HEK293 (cell line): Measurements from ENCODE around the gene ULBP1.
"Not testable (repeated sequence)": the region's sequence is repeated elsewhere in the genome, so short reads cannot be mapped to it uniquely, and the experiment has no call there.

Experiments used
- CTCF ChIA-PET: fragments of 350-600 bp; formaldehyde crosslinking; extraction: SDS; loops from one replicate; lab custom pipeline; 2021; ENCODE audit warnings: antibody characterized with exemption; lab: Yijun Ruan, JAX
- POLR2A ChIA-PET: fragments of 300-600 bp; formaldehyde crosslinking; extraction: SDS; loops from one replicate; lab custom pipeline; 2020; ENCODE audit warnings: antibody characterized with exemption, inconsistent platforms; lab: Yijun Ruan, JAX
- H3K27ac ChIP-seq: fragments of 200-500 bp; sonication (Bioruptor generic); 2 replicates; pipeline ENCODE4 v1.5.1; 2014; ENCODE audit warnings: low read depth, low read length, control low read depth, inconsistent platforms; ENCODE audit errors: extremely low read depth
- H3K36me3 ChIP-seq, 2 experiments: fragments of 200-500 bp in 1 of 2; sonication (Bioruptor generic) in 1 of 2; 1 replicate in 1 of 2; 2 replicates in 1 of 2; pipeline ENCODE4 v1.5.1; 2014 to 2017; ENCODE audit warnings: inconsistent platforms in 2 of 2, low read length in 2 of 2; ENCODE audit not compliant: control insufficient read depth in 2 of 2, insufficient read depth in 1 of 2
- H3K4me1 ChIP-seq: fragments of 200-500 bp; sonication (Bioruptor generic); 2 replicates; pipeline ENCODE4 v1.5.1; 2014; ENCODE audit warnings: mild to moderate bottlenecking, low read length, inconsistent platforms; ENCODE audit not compliant: control insufficient read depth, insufficient read depth
- H3K4me3 ChIP-seq: 2 replicates; pipeline ENCODE4 v1.5.1; 2011; ENCODE audit warnings: low read depth, mild to moderate bottlenecking, control low read depth, low read length, moderate library complexity
- H3K9me3 ChIP-seq: fragments of 200-500 bp; sonication (Bioruptor generic); 2 replicates; pipeline ENCODE4 v1.5.1; 2014; ENCODE audit warnings: low read depth, low read length, inconsistent platforms; ENCODE audit not compliant: control insufficient read depth, insufficient read depth
- ZBTB21 ChIP-seq: fragments of 450-650 bp; formaldehyde crosslinking; IDR thresholded peaks from 2 replicates; pipeline ENCODE4 v1.5.1; 2017; ENCODE audit warnings: missing biosample characterization, missing genetic modification characterization
- ZFP3 ChIP-seq: fragments of 450-650 bp; formaldehyde crosslinking; IDR thresholded peaks from 2 replicates; pipeline ENCODE4 v1.5.1; 2016; ENCODE audit warnings: low read depth, missing biosample characterization, missing genetic modification characterization
- ZNF146 ChIP-seq: fragments of 450-650 bp; formaldehyde crosslinking; IDR thresholded peaks from 2 replicates; pipeline ENCODE4 v1.5.1; 2016; ENCODE audit warnings: missing biosample characterization, missing genetic modification characterization
- ZNF157 ChIP-seq: fragments of 450-650 bp; formaldehyde crosslinking; IDR thresholded peaks from 2 replicates; pipeline ENCODE4 v1.5.1; 2016; ENCODE audit warnings: missing biosample characterization, missing genetic modification characterization
- ZNF23 ChIP-seq: fragments of 450-650 bp; formaldehyde crosslinking; IDR thresholded peaks from 2 replicates; pipeline ENCODE4 v1.5.1; 2016; ENCODE audit warnings: missing biosample characterization, missing genetic modification characterization, borderline replicate concordance
- ZNF792 ChIP-seq: fragments of 450-650 bp; formaldehyde crosslinking; IDR thresholded peaks from 2 replicates; pipeline ENCODE4 v1.5.1; 2016; ENCODE audit warnings: missing biosample characterization, missing genetic modification characterization
- TF ChIP-seq, protein P1 (sequence below): fragments of 450-650 bp; formaldehyde crosslinking; IDR thresholded peaks from 2 replicates; pipeline ENCODE4 v1.5.1; 2016; ENCODE audit warnings: missing biosample characterization, missing genetic modification characterization
- TF ChIP-seq, protein P2 (sequence below): fragments of 450-650 bp; IDR thresholded peaks from 2 replicates; pipeline ENCODE4 v1.5.1; 2018; ENCODE audit warnings: missing biosample characterization, missing genetic modification characterization
- TF ChIP-seq, protein P3 (sequence below): fragments of 450-650 bp; formaldehyde crosslinking; IDR thresholded peaks from 2 replicates; pipeline ENCODE4 v1.5.1; 2016; ENCODE audit warnings: missing biosample characterization, missing genetic modification characterization, borderline replicate concordance
- TF ChIP-seq, protein P4 (sequence below): fragments of 450-650 bp; formaldehyde crosslinking; IDR thresholded peaks from 2 replicates; pipeline ENCODE4 v1.5.1; 2016; ENCODE audit warnings: missing biosample characterization, missing genetic modification characterization
- TF ChIP-seq, protein P5 (sequence below): fragments of 450-650 bp; formaldehyde crosslinking; IDR thresholded peaks from 2 replicates; pipeline ENCODE4 v1.5.1; 2016; ENCODE audit warnings: missing biosample characterization, missing genetic modification characterization, borderline replicate concordance

ULBP1 gene

DNA sequence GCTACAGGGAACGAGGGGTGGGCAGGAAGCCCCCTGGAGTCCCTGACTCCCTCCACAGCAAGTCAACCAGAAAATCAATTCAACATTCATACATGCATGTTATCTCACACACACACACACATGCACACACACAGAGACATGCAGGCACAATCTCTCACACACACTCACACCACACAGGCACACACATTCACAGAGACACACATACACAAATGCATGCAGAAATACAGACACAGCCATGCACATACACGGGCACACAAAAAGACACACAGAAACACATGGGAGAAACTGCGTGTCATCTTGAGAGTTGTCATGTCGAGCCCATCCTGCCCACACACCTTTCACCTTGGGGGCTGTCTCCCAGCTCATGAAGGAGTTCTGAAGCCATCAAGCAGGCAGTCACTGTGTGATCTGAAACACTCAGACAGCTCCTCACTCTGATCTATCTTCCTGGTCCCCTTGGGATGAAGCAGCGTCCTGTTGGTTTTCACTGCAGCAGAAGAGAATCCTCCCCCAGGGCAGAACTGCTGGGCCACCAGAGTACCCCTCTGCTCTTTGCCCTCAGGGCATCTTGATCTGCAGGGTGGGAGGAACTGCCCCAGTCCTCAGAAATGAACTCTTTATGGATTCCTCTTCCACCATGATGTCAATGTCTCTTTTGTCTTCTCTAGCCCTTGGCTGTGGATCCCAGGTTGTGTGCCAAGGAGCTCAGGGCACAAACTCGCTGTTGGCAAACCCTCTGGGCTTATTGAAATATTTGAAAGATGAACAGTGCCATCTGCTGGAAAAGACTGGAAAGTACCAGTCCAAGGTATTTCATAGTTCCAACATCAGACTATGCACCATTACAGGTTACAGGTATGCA, 52.8 kb downstream of the ULBP1 start (continued):
- TF ChIP-seq ZNF157 (no peak), ZBTB21 (tag by site-specific recombination) (0 out of 2 replicates have a peak, but pooled peaks have one; percentile 20)
- TF ChIP-seq, protein P1, sequence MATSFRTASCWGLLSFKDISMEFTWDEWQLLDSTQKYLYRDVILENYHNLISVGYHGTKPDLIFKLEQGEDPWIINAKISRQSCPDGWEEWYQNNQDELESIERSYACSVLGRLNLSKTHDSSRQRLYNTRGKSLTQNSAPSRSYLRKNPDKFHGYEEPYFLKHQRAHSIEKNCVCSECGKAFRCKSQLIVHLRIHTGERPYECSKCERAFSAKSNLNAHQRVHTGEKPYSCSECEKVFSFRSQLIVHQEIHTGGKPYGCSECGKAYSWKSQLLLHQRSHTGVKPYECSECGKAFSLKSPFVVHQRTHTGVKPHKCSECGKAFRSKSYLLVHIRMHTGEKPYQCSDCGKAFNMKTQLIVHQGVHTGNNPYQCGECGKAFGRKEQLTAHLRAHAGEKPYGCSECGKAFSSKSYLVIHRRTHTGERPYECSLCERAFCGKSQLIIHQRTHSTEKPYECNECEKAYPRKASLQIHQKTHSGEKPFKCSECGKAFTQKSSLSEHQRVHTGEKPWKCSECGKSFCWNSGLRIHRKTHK (tag by site-specific recombination) = no peak

DNA sequence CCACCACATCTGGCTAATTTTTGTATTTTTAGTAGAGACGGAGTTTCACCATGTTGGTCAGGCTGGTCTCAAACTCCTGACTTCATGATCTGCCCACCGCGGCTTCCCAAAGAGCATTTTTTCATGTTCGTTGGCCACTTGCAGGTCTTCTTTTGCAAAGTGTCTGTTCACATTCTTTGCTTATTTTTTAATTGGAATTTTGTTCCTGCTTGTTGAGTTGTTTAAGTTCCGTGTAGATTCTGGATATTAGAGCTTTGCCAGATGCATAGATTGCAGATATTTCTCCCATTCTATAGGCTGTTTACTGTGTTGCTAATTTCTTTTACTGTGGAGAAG, 53.4 kb downstream of the ULBP1 start:
- POLR2A ChIA-PET = interaction anchor here (0.6 to 1.0 kb wide), 2 partner anchors 25 to 53 kb away, joined by 5 read pairs; partner anchors contain the start of gene ULBP1
- H3K27ac ChIP-seq, H3K4me1 ChIP-seq, H3K4me3 ChIP-seq, H3K9me3 ChIP-seq, H3K36me3 ChIP-seq: not testable (repeated sequence)
- CTCF ChIA-PET = interaction anchor here (0.5 to 3.1 kb wide), 40 partner anchors 8 to 1700 kb away, joined by 3 to 35 read pairs (median 4); partner anchors contain the start of gene RAET1L

DNA sequence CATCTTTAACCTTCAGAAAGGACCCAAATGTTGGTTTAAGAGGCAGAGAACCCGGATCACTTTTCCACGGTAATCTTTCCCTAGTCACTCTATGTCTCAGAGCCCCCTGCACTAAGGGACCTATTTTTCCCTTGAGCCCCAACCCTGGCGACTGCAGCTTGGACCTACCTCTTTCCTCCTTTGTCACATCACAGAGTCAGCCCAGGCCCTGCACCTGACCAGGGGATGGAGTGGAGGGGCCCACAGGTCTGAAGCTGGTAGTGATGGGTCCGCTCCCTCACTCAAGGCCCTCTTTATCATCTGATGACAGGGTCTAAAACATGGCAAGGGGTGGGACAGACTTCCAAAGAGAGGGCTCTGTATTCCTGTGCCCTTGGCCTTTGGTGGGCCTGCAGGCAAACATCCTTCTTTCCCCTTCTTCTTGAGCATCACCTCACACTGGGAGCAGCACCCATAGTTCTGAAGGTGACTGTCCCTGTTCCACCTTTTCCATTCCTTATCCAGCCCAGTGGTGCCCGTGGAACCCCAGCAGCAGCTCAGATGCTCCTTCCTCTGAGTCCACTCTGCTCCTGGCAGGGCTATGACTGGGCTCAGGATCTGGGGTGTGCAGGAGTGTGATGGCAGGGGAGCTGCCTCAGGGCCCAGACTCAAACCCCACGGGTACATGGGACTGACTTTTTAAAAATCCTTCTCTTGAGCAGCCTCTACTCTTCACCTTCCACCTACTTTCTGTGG, 55.3 kb downstream of the ULBP1 start:
- H3K36me3 ChIP-seq = no peaks in the 10 kb centered on the region
- no peaks in the 10 kb centered on the region for H3K9me3 ChIP-seq
- no peaks in the 10 kb centered on the region for H3K4me1 ChIP-seq
- TF ChIP-seq ZFP3 (tag by site-specific recombination) (no peak), ZNF23 (tag by site-specific recombination) (no peak), ZNF146 (tag by site-specific recombination) (no peak), ZNF792 (tag by site-specific recombination) (no peak)
- TF ChIP-seq, protein P2, sequence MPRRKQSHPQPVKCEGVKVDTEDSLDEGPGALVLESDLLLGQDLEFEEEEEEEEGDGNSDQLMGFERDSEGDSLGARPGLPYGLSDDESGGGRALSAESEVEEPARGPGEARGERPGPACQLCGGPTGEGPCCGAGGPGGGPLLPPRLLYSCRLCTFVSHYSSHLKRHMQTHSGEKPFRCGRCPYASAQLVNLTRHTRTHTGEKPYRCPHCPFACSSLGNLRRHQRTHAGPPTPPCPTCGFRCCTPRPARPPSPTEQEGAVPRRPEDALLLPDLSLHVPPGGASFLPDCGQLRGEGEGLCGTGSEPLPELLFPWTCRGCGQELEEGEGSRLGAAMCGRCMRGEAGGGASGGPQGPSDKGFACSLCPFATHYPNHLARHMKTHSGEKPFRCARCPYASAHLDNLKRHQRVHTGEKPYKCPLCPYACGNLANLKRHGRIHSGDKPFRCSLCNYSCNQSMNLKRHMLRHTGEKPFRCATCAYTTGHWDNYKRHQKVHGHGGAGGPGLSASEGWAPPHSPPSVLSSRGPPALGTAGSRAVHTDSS (tag by site-specific recombination) = no peak
- TF ChIP-seq, protein P3, sequence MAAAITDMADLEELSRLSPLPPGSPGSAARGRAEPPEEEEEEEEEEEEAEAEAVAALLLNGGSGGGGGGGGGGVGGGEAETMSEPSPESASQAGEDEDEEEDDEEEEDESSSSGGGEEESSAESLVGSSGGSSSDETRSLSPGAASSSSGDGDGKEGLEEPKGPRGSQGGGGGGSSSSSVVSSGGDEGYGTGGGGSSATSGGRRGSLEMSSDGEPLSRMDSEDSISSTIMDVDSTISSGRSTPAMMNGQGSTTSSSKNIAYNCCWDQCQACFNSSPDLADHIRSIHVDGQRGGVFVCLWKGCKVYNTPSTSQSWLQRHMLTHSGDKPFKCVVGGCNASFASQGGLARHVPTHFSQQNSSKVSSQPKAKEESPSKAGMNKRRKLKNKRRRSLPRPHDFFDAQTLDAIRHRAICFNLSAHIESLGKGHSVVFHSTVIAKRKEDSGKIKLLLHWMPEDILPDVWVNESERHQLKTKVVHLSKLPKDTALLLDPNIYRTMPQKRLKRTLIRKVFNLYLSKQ (tag by site-specific recombination) = no peak
- TF ChIP-seq, protein P4, sequence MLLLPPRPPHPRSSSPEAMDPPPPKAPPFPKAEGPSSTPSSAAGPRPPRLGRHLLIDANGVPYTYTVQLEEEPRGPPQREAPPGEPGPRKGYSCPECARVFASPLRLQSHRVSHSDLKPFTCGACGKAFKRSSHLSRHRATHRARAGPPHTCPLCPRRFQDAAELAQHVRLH = no peak
- TF ChIP-seq, protein P5, sequence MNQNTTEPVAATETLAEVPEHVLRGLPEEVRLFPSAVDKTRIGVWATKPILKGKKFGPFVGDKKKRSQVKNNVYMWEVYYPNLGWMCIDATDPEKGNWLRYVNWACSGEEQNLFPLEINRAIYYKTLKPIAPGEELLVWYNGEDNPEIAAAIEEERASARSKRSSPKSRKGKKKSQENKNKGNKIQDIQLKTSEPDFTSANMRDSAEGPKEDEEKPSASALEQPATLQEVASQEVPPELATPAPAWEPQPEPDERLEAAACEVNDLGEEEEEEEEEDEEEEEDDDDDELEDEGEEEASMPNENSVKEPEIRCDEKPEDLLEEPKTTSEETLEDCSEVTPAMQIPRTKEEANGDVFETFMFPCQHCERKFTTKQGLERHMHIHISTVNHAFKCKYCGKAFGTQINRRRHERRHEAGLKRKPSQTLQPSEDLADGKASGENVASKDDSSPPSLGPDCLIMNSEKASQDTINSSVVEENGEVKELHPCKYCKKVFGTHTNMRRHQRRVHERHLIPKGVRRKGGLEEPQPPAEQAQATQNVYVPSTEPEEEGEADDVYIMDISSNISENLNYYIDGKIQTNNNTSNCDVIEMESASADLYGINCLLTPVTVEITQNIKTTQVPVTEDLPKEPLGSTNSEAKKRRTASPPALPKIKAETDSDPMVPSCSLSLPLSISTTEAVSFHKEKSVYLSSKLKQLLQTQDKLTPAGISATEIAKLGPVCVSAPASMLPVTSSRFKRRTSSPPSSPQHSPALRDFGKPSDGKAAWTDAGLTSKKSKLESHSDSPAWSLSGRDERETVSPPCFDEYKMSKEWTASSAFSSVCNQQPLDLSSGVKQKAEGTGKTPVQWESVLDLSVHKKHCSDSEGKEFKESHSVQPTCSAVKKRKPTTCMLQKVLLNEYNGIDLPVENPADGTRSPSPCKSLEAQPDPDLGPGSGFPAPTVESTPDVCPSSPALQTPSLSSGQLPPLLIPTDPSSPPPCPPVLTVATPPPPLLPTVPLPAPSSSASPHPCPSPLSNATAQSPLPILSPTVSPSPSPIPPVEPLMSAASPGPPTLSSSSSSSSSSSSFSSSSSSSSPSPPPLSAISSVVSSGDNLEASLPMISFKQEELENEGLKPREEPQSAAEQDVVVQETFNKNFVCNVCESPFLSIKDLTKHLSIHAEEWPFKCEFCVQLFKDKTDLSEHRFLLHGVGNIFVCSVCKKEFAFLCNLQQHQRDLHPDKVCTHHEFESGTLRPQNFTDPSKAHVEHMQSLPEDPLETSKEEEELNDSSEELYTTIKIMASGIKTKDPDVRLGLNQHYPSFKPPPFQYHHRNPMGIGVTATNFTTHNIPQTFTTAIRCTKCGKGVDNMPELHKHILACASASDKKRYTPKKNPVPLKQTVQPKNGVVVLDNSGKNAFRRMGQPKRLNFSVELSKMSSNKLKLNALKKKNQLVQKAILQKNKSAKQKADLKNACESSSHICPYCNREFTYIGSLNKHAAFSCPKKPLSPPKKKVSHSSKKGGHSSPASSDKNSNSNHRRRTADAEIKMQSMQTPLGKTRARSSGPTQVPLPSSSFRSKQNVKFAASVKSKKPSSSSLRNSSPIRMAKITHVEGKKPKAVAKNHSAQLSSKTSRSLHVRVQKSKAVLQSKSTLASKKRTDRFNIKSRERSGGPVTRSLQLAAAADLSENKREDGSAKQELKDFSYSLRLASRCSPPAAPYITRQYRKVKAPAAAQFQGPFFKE = no peak
- no peak overlapping the region for H3K27ac ChIP-seq
- POLR2A ChIA-PET = no interaction called here
- CTCF ChIA-PET = interaction anchor here (0.6 to 1.2 kb wide), 3 partner anchors 29 to 71 kb away, joined by 3 to 4 read pairs (median 3); no protein-coding TSS in a partner anchor
- H3K4me3 ChIP-seq = no peak overlapping the region

DNA sequence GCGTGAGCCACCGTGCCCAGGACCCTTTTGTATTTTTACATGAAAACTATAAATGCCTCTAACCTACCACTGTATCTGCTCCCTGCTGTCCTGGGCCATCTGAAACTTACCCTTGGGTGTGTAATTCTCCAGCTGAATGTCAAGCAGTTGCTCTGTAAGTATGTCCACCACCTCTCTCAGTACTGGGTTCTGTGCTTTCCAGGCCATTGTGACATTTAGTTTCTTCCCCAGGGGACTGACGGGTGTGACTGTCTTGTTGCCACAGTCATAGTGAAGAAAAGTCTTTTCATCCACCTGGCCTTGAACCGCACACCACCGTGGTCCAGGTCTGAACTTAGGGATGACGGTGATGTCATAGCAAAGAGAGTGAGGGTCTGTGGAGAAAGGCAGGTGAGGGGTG, 58.1 kb downstream of the ULBP1 start:
- CTCF ChIA-PET, H3K36me3 ChIP-seq, H3K4me1 ChIP-seq, H3K9me3 ChIP-seq, POLR2A ChIA-PET, H3K27ac ChIP-seq, H3K4me3 ChIP-seq: not testable (repeated sequence)
